Activated T-helper 9 cell treated with anti-CD3 and anti-CD28 coated beads, Interleukin-2, amount 50 U/mL, for 16 hours (primary cell): ENCODE data around the gene CANT1.
"Not testable (repeated sequence)": the region's sequence is repeated elsewhere in the genome, so short reads cannot be mapped to it uniquely, and the experiment has no call there.

ENCODE experiments used
- DNase-seq: peaks from one replicate; pipeline ENCODE4 v3.0.0-alpha.2; 2020; ENCODE audit warnings: low read depth

CANT1 gene

DNA sequence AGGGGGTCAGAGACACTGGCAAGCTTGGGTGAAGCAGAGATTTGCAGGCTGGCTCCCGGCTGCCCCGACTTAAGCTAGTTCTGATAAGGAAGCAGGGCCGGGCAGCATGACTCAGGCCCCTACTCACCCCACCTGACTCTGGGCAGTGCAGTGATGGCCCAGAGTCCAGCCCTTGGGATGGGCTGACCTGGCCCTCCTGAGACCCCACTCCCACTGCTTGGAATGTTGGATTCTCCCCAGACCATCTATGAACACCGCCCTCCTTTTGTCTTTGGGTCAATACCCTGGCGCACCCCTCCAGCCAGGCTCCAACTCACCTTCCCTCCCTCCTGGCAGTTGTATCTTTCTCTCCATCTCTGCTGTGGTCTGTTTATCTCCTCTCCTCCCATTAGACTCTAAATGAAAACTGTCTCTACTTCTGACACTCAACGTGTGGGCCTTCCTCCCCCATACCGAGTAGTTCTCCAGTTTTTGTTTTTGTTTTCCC is 50.9 kb downstream of the CANT1 start:
- DNase-seq: no peak

DNA sequence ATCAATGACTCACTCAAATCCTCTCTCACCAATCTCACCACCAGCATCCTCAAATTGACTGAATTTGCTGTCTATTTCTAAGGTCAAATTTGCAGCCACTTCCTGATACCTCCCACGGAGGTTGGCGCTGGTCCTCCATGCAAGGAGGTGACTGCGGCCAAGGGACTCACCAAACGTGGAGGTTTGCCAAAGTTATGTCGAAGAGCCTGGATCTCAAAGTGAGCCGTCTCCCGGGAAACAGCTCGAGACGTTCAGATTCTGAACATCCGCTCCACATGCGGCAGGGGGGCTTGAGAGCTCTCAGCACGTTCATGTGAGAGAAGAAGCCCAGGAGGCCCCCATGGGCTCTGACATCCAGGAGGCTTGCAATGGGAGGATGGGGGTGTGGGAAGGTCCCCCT is 52.4 kb downstream of the CANT1 start:
- DNase-seq: no peak

DNA sequence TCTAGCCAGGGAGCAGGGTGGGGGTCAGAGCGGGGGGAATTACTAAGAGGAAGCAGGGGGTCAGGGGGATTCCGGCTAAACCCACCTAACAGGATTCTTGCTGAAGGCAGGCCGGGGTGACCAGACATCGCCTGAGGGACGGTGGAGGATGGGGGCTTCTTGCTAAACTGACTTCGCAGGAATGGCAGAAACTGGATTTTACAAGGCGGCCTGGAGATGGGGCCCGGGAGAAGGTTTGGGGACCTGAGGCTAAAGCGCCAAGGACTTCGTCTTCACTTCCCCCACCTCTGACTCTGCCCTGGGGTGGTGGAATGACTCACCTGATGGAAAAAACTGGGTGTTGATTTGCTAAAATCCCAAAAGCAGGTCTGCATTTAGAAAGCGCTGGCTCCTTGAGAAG is 53.3 kb downstream of the CANT1 start:
- DNase-seq: no peak

DNA sequence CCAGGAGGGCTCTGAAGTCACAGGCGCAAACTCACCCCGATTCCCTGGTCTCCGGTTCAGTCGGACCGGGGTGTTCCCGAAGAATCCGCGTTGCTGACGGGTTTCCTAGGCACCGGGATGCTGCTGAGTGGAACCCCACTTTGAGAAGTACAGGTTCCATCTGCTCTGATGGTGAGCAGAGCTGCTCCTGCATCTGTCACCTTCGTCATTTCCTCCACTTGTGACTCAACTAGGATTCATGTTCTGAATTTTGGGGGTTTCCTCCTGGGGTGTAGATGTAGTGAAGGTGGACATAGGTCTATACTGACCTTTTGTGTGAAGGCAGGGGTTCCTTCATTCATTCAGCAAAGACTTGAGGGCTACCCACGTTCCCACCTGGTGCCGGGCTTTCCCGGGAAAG is 54.9 kb downstream of the CANT1 start:
- no peak for DNase-seq

DNA sequence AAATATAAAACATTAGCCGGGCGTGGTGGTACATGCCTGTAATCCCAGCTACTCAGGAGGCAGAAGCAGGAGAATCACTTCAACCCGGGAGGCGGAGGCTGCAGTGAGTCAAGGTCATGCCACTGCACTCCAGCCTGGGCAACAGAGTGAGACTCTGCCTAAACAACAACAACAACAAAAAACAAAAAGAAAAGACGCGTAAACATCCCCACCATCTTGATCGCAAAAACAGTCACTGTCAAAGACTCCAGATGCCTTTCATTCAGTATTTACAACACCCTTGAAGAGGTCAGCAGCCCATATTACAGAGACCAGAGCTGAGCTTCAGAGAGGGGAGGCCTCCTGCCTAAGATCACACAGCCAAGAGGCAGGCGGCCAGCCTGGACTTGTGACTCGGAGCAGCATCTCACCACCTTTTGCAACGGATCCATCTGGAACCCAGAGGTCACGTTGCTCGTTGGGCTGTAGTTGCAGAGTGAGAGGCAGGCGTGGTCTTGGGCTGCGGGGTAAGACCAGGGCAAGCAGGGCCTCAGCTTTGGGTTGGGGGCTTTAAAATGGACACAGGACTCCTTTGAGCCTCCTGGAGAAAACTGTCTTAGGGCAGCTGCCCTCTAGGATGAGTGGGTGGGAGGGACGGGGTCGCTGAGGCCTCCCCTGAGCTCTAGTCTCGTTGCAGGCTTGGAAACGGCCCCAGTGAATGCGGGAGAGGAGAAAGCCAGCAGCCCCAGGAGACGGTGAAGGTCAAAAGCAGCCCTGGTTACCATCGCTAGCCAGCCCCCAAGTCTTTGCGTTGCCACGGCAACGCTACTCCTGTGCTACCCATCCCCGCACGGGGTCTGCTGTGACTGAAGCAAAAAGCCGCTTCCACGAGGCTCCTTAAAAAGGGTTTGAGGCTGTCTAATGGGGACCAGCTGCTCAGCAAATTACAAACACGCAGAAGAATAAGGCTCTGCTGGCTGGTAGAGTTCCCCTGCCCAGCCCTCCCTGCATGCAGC is 55.9 kb downstream of the CANT1 start:
- DNase-seq: no peak

DNA sequence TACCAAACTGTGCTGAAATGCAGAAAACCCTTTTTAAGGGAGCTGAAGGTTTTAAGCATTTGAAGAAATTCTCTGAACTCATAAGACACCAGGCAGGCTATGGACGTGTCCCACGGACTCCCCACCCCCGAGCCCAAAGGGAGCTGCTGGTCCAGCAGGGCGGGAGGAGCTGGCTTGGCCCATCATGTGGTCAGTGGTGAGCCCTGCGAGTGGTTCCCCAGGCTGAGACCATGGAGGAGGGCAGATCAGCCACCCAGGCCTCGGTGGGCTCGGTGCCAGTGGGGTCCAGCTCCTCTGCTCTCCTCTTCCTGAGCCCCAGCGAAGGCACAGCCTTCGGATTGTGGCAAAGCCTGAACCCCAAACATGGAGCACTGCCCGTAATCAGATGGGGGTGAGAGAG is 56.9 kb downstream of the CANT1 start:
- DNase-seq: no peak

DNA sequence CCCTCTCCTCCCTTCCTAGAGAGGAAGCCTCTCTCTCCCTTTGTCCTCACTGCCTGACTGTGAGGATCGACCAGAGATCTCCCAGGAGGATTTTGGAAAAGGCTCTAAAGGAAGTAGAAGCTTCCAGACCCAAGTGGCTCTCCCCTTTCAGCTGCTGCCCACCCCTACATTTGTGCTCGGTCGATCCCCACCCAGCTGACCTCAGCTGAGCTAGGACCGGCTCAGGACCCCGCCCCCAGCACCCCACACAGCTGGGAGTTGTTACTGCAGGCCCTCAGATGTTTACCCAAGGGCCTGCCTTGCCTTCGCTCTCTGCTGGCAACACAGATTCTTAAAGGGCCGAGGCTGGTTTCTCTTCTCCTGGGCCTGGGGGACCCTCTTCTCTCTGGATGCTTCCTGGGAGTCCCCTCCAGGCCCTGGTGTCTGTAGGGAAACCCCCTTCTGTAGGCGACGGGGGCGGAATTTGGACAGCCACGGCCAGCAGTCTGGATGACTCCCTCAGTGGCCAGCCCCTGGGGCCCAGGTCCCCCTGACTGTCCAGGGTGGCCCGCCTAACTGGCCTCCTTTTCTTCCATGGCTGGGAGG is 57.5 kb downstream of the CANT1 start:
- DNase-seq: no peak

DNA sequence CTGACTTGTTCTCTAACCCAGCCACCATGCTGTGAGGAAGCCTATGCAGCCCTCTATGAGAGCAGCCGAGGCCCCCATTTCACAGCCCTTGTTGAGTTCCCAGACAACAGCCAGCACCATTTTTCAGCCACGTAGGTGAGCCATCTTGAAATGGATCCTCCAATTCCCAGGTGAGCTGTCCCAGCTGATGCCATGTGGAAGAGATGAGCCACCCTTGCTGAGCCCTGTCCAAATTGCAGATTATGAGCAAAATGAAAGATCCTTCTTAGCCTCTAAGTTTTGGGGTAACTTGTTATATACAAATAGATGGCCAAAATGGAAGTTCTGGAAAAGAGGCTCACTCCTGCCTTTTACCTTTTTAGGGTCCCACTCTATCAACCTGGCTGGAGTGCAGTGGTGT is 58.7 kb downstream of the CANT1 start:
- DNase-seq: no peak

DNA sequence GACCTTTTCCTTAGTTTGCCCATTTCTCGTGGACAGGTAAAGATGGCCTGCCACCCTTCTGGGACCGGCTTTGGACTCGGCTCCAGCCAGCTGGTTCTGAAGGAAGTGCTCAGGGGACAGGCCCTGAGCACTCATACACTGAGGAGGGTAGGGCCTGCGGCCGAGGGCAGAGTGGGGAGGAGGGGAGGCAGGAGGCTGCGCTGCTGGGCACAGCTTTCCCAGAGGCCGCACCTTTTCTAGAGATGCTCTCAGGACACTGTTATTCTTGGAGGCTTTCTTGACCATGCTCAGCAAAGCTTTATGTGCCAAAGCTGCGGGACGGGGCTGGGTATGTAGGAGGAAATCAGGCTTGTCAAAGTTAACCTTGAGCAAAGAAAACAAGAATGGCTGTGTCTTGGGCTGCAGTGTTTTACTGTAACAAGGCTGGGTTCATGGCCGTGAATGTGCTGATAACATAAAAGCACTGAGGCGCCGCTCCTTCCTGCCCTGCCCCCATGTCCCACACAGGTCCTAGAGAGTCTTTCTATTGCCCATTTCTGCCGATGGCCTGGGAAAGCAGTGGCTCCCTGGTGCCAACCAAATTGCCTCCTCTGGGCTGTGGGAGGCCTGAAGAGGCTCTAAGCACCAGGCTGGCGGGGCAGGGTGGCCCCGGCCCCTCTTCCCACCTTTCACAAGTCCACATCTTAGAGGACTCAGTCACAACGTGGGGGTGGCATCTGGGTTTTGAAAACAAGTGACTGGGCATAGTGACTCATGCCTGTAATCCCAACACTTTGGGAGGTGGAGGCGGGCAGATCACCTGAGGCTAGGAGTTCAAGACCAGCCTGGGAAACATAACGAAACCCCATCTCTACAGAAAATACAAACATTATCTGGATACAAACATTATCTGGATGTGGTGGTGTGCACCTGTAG is 62.1 kb downstream of the CANT1 start:
- DNase-seq: no peak

DNA sequence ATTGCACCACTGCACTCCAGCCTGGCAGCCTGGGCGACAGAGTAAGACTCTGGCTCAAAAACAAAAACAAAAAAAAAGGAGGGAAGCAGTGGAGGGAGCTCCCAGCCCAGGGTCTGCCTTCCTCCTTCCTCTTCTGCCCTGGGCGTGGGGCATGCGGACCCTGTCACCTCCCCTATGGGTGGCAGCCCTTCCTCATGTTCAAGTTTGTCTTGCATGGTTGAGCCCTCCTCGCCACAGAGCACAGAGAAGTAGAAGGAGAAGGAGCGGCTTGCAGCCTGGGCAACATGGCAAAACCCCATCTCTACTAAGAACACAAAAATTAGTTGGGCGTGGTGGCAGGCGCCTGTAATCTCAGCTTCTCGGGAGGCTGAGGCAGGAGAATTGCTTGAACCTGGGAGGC is 62.9 kb downstream of the CANT1 start:
- DNase-seq: no peak

DNA sequence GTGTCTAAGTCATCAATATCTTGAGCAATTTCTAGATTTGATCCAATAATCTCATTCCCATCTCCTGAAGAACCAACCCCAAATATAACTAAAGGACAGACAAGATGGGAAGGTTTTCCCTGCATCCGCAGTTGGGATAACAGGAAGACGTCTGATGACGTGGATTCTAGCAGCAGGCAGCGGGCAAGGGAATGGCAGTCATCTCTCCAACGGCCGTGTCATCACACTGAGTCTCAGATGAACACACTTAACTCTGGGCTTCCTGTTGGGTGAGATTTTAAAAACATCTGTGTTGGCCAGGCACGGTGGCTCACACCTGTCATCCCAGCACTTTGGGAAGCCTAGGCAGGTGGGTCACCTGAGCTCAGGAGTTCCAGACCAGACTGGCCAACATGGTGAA is 63.4 kb downstream of the CANT1 start:
- DNase-seq: no peak

DNA sequence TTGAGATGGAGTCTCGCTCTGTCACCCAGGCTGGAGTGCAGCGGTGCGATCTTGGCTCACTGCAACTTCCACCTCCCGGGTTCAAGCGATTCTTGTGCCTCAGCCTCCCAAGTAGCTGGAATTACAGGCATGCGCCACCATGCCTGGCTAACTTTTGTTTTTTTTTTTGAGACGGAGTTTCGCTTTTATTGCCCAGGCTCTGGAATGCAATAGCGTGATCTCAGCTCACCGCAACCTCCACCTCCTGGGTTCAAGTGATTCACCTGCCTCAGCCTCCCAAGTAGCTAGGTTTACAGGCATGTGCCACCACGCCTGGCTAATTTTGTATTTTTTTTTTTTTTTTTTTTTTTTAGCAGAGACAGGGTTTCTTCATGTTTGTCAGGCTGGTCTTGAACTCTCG is 64.1 kb downstream of the CANT1 start:
- DNase-seq: not testable (repeated sequence)

DNA sequence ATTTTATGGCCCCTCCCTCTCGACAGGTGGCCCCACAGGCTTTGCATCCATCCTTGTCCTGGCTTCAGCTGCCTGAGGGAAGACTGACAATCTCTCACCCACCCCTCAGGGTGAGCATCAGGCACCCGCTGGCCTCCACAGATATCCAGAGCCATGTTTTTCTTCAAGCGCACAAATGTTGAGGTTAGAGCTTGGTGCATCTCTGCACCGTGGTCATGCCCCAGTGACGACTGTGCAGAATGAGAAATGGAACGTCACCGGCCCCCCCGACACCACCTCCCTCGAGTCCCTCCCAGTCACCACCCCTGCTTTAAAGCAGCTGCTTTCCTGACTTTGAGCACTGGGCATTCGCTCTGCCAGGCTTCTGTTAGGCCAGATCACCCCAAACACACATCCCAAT is 64.6 kb downstream of the CANT1 start:
- no peak for DNase-seq

DNA sequence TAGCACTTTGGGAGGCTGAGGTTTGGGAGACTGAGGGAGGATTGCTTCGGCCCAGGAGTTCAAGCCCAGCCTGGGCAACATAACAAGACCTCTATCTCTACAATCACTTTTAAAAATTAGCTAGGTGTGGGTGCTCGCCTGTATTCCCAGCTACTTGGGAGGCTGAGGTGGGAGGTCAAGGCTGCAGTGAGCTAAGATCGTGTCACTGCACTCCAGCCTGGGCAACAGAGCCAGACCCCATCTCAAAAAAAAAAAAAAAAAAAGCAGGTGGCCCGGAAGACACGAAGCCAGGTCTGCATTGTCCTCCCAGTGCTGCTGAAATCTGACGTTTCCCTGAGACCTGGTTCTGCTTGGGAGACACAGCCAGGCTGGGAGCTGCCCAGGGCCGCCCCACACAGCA is 65.5 kb downstream of the CANT1 start:
- no peak for DNase-seq
